Measurements from ENCODE around the gene GP1BB. TPM values are rescaled to one million over a fixed set of nuclear protein-coding genes. Genes with fewer than 3 reads are reported as not detected.

Gene GP1BB
- total and polyA plus RNA-seq, 2 of the 13 experiments (the other 11 are each of a cell fraction or from before 2014, with no cell fraction given) = not detected

DNA sequence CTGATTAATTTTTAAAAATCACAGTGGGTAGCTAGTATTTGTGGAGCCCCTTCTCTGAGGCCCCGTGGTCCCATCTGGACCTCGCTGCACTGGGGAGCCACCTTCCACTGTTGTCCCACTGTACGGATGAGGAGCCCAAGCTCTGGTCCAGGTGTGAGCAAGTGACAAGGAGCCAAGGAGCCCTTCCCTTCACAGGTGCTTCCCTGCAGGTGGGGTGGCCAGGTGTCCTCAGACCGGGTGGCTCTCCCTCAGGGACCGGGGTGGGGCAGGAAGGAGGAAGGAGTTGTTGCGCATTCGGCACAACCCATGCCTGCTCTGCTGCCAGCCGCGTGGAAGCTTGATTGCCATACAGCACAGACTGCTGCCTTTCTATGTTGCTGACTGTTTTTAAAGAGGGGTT lies 19.5 kb upstream of the GP1BB start:
- CTCF ChIA-PET (ENCODE audit: low intra/inter-chr PET ratio, low total read pairs) = no interaction called here
- intact Hi-C loops (cut with micrococcal nuclease; ENCODE audit: unreplicated experiment) = no loop called here
- TF ChIP-seq LCORL (IDR thresholded peaks at IDR 0.05) (no peak), LCORL (CRISPR knock-in tag; IDR thresholded peaks at IDR 0.05) (no peak), ZNF782 (CRISPR knock-in tag; IDR thresholded peaks at IDR 0.05; ENCODE audit: borderline replicate concordance) (no peak), GATA4 (IDR thresholded peaks at IDR 0.05; ENCODE audit: borderline replicate concordance, low read depth) (no peak), FIP1L1 (IDR thresholded peaks at IDR 0.05; ENCODE audit: borderline replicate concordance, insufficient read depth, low read depth, low read length) (no peak), ARNTL (CRISPR knock-in tag; IDR thresholded peaks at IDR 0.05) (no peak), ZNF878 (CRISPR knock-in tag; IDR thresholded peaks at IDR 0.05) (no peak), ARID5B (CRISPR knock-in tag; IDR thresholded peaks at IDR 0.05) (no peak), AKAP8 (CRISPR knock-in tag; IDR thresholded peaks at IDR 0.05) (no peak), ZNF503 (CRISPR knock-in tag; IDR thresholded peaks at IDR 0.05) (no peak)
- TF ChIP-seq, protein P1, sequence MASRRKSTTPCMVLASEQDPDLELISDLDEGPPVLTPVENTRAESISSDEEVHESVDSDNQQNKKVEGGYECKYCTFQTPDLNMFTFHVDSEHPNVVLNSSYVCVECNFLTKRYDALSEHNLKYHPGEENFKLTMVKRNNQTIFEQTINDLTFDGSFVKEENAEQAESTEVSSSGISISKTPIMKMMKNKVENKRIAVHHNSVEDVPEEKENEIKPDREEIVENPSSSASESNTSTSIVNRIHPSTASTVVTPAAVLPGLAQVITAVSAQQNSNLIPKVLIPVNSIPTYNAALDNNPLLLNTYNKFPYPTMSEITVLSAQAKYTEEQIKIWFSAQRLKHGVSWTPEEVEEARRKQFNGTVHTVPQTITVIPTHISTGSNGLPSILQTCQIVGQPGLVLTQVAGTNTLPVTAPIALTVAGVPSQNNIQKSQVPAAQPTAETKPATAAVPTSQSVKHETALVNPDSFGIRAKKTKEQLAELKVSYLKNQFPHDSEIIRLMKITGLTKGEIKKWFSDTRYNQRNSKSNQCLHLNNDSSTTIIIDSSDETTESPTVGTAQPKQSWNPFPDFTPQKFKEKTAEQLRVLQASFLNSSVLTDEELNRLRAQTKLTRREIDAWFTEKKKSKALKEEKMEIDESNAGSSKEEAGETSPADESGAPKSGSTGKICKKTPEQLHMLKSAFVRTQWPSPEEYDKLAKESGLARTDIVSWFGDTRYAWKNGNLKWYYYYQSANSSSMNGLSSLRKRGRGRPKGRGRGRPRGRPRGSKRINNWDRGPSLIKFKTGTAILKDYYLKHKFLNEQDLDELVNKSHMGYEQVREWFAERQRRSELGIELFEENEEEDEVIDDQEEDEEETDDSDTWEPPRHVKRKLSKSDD (CRISPR knock-in tag; IDR thresholded peaks at IDR 0.05; ENCODE audit: low read depth) = no peak
- TF ChIP-seq, protein P2, sequence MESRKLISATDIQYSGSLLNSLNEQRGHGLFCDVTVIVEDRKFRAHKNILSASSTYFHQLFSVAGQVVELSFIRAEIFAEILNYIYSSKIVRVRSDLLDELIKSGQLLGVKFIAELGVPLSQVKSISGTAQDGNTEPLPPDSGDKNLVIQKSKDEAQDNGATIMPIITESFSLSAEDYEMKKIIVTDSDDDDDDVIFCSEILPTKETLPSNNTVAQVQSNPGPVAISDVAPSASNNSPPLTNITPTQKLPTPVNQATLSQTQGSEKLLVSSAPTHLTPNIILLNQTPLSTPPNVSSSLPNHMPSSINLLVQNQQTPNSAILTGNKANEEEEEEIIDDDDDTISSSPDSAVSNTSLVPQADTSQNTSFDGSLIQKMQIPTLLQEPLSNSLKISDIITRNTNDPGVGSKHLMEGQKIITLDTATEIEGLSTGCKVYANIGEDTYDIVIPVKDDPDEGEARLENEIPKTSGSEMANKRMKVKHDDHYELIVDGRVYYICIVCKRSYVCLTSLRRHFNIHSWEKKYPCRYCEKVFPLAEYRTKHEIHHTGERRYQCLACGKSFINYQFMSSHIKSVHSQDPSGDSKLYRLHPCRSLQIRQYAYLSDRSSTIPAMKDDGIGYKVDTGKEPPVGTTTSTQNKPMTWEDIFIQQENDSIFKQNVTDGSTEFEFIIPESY (CRISPR knock-in tag; IDR thresholded peaks at IDR 0.05) = no peak
- TF ChIP-seq, protein P3, sequence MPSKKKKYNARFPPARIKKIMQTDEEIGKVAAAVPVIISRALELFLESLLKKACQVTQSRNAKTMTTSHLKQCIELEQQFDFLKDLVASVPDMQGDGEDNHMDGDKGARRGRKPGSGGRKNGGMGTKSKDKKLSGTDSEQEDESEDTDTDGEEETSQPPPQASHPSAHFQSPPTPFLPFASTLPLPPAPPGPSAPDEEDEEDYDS (CRISPR knock-in tag; IDR thresholded peaks at IDR 0.05) = no peak
- TF ChIP-seq, protein P4, sequence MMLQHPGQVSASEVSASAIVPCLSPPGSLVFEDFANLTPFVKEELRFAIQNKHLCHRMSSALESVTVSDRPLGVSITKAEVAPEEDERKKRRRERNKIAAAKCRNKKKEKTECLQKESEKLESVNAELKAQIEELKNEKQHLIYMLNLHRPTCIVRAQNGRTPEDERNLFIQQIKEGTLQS (CRISPR knock-in tag; IDR thresholded peaks at IDR 0.05) = no peak

More for the DNA sequence above, 19.5 kb upstream of the GP1BB start:
- Histone ChIP-seq H3K9me3 (ENCODE audit: low read length) (no peaks in the 10 kb centered on the region), H3K36me3 (replicated peaks in 1 of 2; ENCODE audit: control insufficient read depth in 1 of 2, insufficient read depth in 2 of 2, low read length in 2 of 2) (no peaks in the 10 kb centered on the region), H4K20me1 (ENCODE audit: insufficient read depth, low read length) (no peaks in the 10 kb centered on the region), H3K27me3 (ENCODE audit: control insufficient read depth in 1 of 2, insufficient read depth in 2 of 2, low read length in 2 of 2) (peaks cover 7 to 50% of the 10 kb centered on the region in 2 experiments), H3K4me1 (ENCODE audit: insufficient read depth, low read length) (peaks cover 17% of the 10 kb centered on the region), H2AFZ (ENCODE audit: low read length) (no peak overlapping the region), H3K79me2 (ENCODE audit: insufficient read depth, low read length) (no peaks in the 10 kb centered on the region), H3K4me3 (replicated peaks in 1 of 3; ENCODE audit: insufficient read depth in 1 of 3, low read depth in 2 of 3, low read length in 3 of 3) (no peak overlapping the region), H3K4me2 (ENCODE audit: low read depth, low read length) (peak overlapping the region; percentile 40; the same call in 1 of the 2 replicates), H3K27ac (ENCODE audit: extremely low read length, insufficient read depth, low read length) (no peak overlapping the region), H3K9ac (ENCODE audit: insufficient read depth, low read depth, low read length) (no peak overlapping the region; the same call in 1 of the 2 replicates)
- no TSS peak for BruUV-seq (replicated peaks)
- POLR2A ChIA-PET = no interaction called here
- WGBS (ENCODE audit: low lambda C conversion rate) = 92% methylated on average over 2 of the region's 9 CpGs
- peak; percentile 15; the same call in 2 of the 3 replicates for ATAC-seq
- in situ Hi-C loops (cut with HindIII; ENCODE audit: extremely low pct_ligation_motif_present, low pct_unique_long_range_greater_than_20kb) = no loop called here
- FAIRE-seq = no peak
- no peak for DNase-seq (ENCODE audit: low spot score)

Data from HepG2 (cell line).